HG03460 (cell line): Measurements from ENCODE around the gene LPIN1.

Experiments
- ATAC-seq: cut with Tn5 transposase; IDR thresholded peaks from one replicate; pipeline ENCODE4 v1.9.1; 2021; ENCODE audit not compliant: unreplicated experiment

The LPIN1 gene

DNA sequence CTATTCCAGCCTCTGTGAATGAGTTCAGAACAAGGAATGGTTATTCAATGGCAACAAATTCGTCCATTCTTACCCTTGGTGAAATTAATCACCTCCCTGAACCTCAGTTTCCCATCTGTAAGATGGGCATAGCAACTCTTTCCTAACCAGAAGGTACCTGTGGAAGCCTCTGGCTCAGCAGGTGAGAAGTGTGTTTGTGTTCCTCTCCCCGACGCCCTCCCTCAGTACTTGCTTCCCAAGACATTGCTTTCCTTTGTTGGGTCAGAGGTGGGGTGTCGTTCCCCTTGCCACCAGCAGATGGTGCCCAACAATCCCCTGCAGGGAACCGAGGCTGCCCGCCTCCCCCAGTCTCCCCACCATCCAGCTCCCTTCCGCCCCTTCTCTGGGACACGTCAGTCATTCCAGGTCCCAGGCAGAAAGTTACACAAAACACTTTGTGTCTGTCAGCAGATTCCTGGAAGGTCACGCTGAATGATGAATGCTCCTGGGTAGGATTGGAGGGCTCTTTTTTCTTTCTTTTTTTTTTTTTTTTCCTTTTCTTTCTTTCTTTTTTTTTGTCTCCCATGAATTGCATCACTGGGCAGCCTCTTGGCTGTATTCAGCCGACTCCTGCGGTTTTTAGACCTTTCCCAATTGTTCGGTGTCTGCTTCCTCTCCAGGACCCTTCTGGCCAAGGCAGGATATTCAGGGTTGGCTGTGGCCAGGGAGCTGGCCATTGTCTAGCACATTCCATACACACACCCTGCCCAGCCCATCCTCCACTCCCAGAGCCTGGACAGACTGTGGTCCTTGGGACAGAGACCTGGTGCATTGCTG lies 117.3 kb downstream of the LPIN1 start:
- ATAC-seq = no peak

DNA sequence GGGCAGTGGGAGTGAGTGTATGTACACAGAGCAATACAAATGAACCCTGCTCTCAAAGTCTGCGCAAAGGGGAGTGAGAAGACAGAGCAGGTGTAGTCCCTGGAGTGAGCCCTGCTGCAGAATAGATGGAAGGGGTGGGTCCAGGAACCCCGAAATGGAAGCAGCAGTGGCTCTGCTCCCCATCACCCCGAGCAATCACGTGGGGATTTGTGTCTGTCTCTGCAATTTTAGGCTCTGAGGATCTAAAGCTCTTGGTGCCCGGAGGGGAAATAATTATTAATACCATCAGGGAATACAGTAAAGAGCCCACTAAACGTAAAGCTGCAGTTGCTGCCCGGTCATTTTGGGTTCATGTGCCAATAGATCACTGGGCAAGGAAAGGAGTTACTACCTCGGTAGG lies 118.3 kb downstream of the LPIN1 start:
- no peak for ATAC-seq

DNA sequence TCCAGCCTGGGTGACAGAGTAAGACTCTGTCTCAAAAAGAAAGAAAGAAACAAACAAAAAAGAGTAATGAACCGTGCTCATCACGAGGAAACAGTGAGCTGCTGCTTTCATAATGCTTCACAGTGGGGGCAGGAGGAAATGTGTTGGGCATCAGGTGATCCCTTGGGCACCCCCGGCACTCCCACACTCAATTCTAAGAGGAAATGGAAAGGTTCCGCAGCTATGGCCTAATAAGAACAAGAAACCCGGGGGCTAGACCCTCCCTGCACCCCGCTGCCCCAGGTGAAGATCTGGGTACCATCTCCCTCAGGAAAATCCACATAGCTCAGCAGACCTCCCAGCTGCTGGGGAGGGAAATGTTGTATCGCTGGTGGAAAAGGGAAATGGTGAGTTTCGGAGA lies 118.9 kb downstream of the LPIN1 start:
- no peak for ATAC-seq

DNA sequence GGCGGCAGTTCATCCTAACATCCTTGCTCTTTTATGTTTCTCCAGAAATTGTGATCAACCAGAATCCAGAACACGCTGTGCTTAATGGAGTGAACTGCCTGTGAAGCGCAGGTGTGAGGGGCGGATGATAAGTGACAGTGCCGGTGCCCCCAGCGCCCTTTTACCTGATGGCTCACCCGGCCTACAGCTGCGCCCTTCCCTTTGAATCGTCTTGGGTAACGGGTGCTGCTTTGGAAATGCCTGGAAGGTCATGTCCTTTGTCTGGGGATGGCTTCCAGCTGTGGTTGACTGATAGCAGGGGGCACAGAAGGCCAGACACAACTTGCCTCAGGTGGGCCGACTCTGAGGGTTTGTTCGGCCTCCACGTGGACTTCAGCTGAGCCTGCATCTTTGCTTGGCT lies 119.4 kb downstream of the LPIN1 start:
- ATAC-seq = no peak

DNA sequence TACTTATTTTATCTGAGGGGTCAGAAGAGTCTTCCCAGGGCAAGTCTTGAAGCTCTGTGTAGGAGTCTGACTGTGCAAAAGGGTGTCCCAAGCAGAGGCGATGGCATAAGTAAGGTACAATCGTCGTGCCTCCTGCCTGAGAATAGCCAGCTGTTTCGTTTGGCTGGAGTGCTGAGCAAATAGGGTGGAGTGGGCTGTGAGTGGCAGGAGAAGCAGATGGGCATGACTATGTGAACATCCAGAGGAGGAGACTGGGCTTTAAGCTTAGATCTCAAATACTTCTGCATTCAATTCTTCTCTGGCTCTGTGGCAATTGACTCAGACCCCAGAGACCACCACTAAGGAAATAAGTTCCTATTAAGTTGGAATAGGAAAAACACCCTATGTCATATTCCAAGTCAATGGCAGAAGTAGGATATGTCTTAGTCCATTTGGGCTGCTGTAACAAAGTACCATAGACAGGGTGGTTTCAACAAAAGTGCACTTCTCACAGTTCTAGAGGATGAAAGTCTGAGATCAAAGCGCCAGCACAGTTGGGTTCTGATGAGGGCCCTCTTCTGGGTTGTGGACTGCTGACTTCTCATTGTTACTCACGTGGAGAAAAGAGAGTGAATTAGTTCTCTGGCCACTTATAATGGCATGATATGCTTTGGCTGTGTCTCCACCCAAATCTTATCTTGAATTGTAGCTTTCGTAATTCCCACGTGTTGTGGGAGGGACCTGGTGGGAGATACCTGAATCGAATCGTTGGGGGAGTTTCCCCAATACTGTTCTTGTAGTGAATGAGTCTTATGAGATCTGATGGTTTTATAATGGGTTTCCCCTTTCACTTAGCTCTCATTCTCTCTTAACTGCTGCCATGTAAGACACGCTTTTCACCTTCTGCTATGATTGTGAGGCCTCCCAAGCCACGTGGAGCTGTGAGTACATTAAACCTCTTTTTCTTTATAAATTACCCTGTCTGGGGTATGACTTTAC lies 120.2 kb downstream of the LPIN1 start:
- no peak for ATAC-seq

DNA sequence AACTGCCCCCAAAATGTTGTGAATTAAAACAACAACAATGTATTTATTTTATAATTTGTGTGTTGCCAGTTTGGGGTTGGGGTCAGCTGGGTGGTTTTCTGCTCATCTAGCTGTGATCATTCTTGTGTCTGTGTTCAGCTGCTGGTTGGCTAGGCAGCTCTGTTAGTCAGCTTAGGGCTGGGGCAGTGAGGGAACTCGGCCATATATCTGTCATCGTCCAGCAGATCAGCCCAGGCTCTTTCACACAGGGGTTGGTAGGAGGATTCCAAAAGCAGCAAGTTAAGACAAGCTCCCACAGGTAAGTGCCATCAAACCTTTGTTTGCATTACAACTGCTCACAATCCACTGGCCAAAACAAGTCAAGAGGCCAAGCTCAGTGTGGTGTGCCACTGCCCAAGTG lies 121.5 kb downstream of the LPIN1 start:
- ATAC-seq = no peak

DNA sequence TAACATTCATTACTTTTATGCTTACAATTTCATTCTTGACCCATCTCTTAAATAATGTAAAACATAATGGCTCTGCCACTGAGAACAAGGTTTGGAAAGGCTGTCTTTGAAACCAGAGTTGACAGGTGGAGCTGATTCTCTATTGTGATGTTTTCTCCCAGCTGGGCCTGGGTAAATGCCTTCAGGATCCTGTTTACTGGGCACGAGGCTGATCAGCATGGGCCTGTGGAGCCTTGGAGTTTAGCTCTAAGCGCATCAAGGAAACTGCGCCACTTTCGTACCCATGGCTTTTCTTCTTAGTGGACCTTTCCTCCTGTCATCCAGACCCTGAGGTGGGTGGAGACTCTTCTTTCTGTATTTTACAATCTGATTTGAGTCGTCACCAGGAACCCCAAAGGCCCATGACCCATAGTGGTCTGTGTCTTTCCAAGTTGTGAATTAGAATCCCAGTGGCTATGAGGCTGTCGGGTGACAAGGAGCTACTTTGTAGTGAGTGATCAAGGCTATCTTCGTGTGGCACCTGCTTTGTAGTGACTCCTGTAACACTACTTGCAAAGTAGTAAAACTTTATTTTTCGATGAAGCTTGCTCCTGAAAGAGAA lies 123.1 kb downstream of the LPIN1 start:
- ATAC-seq = no peak

DNA sequence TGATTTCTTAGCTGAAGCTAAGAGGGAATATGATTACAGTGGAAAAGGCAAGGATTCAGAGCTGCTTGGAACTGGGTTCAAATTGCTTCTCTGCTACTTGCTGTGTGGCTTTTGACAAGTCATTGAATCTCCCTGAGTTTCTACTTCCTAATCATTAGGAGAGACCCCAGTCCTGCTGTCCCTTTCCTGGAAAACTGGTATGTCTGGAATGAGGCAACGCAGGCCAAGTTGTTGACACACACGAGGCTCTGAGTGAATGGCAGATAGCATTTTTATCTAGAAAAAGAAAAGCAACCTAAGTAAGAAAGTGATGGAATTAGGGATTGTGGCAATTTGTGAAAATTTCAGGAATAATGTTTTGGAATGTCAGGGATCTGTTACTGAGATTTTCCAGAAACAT lies 123.6 kb downstream of the LPIN1 start:
- no peak for ATAC-seq

DNA sequence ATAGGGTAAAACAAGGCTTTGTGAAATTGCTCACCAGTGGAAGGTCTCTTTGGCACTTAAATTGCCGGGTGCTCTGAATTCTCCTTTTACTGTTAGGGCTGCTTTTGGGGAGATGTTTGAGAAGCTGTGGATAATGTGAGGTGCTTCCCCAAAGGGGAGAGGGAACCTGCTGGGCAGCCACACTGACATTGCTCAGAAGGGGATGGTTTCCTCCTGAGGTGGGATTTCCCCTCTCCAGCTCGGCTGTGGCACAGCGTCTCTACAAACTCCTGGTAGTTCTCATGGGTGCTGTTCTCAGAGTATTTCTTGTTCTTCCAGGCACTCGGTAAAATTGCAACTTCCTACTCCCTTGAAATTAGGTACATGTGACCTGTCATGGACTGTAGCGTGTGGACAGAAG lies 124.2 kb downstream of the LPIN1 start:
- ATAC-seq = no peak

DNA sequence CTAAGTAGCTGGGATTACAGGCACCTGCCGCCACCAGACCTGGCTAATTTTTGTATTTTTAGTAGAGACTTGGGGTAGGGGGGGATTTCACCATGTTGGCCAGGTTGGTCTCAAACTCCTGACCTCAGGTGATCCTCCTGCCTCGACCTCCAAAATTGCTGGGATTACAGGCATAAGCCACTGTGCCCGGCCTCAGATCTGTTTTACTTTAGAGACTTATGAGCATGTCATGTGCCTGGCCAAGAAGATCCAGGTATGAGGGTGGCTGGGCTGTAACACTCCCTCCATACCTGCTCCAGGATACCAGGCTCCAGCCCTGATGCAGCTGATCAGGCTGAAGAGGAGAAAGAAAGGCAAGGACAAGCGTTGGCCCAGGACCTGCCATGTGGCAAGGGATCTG lies 125.0 kb downstream of the LPIN1 start:
- ATAC-seq = no peak

DNA sequence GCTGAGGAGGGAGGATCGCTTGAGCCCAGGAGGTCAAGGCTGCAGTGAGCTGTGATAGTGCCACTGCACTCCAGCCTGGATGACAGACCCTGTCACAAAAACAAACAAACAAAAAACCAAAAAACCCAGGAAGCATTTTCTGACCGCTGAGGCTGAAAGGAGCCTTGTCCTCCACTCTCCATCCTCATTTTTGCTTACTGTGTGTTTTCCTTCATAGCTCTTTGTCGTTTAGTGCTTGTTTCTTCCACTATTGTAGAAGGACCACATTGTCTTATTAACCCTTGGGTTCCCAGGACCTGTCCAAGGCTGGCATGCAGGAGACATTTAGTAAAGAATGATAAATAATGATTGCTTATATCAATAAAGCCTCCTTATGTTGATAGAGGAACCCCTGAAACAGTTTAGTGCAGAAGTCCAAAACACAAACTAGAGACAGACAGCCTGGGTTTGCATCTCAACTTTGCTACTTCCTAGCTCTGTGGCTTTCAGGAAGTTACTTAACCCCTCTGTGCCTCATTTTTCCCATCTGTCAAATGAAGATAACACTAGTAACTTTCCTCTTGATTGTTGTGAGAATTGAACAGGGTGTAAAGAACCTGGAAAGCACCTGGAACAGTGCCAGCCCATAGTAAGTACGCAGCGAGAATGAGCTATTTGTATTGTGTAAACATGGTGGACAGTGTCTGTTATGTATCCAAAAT lies 126.0 kb downstream of the LPIN1 start:
- no peak for ATAC-seq

DNA sequence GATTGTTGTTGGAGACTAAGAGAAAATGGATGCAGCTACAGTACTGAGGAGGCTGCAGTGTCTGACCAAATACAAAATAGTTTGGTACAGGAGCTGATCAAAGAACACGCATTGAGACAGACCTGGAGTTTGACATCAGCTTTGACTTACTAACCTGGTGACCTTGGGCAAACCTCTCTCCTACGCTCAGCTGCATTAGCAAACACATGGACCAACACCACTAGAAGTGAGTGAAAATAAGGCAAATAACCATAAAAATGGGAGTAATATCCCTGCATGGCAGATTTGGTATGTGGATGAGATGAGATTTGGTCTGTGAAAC lies 126.5 kb downstream of the LPIN1 start:
- no peak for ATAC-seq

DNA sequence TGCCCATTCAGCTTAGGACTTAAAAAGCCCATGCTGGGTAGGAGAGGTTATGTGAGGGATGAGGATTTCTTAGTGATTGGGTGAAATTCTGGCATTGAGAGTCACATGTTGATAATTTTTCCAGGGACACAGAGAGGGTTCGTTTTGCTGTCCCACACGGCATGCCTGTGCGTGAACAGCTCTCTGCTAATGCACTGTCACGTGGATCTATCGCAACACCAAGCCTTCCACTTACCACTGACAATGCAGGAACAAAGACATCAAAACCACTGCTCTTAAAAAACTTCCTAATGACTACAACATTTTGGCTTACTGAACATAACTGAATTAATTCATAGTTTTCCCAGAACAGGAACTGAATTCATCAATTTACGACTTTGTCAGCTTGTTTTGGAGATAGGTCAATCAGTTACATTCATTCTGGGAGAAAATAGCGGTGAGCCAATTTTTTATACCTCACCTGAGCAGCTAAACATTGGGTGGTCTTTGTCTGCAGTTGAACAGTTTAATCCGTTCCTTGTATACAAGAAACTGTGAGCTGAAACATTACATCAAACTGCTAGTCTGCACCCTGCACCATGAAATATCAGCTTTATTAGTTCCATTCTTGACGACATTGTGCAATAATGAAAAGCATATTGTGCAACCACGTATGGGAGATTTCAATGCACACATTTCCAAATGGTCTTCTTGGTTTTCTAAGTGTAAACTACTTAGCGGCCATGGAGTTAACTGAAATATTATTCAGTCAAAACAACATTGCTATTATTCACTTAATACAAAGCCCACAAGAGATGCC lies 127.1 kb downstream of the LPIN1 start:
- no peak for ATAC-seq

DNA sequence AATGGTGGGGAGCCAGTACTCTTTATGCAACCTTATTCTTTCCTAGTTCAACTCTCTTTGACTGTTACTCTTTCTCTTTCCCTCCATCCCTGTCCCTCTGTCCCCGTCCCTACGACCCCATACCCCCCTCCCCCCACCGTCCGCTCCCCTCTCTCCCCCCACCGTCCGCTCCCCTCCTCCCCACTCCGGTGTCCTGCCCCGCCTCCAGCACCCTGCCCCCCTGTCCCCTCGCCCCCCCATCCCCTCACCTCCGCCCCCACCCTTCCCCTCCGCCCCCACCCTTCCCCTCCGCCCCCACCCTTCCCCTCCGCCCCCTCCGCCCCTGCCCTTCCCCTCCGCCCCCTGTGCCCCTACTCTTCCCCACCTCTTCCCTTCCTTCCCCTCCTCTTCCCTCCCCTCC lies 128.4 kb downstream of the LPIN1 start:
- ATAC-seq = no peak

DNA sequence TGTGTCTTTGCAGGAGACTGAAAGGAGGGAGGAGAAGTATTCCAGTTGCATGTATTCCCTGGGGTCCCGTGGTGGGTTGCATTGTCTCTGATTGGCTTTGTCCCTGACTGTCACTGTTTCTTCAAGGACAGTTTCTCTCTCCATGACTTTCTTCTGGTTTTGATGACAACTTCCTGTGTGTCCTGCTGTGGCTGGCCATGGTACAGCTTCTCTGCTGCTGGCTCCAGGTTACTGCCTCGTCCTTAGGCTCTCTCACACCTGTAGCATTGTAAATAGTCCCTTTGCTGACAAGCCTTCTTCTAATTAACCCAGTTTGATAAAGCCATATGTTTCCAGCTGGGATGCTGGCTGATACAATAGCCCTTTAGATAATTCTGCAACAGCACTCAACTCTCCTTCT lies 129.0 kb downstream of the LPIN1 start:
- ATAC-seq = no peak

DNA sequence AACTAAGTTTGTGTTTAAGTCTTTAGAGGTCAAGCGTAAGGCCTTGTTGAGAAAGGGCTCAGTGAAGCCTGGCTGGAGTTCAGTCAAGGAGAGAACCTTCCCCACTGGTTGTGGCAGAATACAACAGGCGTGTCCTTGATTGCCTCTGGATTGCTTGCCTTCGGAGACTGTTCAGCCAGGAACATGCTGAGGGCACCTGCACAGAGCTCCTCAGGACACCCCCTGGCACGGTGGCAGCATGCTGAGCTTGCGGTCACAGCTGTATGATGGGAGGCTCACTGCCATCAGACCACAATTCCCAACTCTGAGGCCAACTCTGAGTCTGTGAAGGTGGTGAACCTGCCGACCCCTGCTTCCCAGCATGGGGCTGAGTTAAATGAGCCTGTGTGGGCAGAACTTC lies 130.0 kb downstream of the LPIN1 start:
- ATAC-seq = no peak

DNA sequence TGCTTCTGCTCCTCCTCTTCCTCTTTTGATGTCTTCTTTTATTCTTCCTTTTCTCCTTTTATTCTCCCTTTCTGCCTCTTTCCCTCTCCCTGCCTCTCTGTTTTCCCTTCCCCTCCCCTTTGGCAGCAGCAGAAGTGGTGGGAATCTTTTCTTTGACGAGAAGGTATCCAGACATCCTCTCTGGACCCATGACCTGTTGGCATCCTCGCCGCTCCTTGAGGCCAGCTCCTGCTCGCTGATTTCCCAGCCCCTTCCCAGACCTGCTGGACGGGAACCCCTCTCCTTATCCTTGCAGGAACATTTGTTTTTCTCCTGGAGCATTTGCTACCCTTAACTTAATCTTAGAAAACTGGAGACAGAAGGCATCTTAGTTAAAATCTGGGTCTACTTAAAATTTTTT lies 130.5 kb downstream of the LPIN1 start:
- no peak for ATAC-seq
